HUDEP-2 (cell line): ENCODE data around the gene CACNG8.

Experiments
- DNase-seq, 76 experiments: peaks; one replicate each; lab custom pipeline; 2025; ENCODE audit not compliant: unreplicated experiment in 76 of 76; lab: John Stamatoyannopoulos, UW

CACNG8 gene

DNA sequence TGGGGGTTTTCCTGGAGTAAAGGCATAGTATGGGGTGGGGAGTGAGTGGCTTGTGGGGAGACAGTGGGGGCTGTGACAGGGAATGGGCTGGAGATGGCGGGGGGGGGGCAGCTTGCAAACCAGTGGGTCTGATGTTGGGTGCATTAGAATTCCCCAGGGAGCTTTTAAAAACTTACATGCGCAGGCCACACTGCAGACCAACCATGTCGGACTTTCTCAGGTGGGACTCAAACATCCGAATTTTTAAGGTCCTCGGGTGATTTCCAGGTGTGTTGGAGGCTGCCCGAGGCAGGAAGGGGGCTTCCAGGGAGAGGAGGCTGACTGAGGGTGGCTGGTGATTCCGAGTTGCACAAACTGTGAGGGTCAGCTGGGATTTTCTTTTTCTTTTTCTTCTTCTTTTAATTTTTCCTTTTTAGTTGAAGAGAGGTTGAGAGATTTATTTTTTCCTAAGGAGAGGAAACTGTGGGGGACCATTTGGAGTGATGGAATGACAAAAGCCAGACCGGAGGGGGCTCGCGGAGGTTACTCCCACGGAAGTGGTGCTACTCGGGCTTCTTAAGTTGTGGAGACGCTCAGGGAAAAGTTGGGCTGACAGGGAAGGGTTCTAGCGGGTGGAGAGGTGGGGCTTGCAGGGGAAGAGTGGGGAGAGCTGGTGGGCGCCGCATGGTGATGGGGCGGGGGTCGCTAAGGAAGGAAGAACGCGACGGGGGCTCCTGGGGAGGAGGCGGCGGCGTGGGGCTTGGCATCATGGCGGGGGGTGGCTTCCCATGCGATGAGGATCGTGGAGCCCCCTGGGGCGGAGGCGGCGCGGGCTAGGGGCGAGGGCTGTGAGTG is 997 bp upstream of the CACNG8 start:
- DNase-seq = no peak

DNA sequence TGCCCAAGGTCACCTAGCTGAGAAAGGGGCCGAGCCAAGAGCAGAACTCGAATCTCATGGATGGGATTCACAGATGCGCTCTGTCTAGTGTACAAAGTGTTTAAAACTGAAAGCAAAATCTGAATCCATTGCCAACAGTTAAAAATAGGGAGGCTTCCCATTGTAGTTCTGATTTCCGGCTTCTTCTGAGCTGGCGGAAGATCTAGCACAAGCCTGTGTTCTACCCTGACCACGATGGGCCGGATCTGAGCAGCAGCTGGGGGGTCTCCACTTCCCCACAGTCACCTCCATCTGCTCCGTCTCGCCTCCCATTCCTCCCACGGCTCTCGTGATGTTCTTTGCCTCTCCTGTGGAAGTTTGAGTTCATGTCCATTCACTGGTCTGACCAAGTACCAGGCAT is 2.4 kb downstream of the CACNG8 start:
- DNase-seq = no peak

DNA sequence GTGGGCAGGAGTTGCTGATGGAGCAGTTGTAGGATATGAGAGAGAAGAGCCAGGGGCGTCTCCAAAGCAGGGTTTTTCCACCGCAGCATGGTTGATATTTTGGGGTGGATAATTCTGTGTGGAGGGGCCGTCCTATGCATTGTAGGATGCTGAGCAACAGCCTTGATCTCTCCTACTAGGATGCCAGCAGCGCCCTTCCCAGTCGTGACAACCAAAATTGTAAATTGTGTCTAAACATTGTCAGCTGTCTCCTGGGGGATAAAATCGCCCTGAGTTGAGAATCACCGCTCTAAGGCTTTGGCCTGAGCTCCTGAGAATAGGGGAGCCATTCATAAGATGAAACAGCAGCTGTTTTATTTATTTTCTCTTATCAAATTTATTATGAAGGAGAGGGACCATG is 4.2 kb downstream of the CACNG8 start:
- DNase-seq = no peak

DNA sequence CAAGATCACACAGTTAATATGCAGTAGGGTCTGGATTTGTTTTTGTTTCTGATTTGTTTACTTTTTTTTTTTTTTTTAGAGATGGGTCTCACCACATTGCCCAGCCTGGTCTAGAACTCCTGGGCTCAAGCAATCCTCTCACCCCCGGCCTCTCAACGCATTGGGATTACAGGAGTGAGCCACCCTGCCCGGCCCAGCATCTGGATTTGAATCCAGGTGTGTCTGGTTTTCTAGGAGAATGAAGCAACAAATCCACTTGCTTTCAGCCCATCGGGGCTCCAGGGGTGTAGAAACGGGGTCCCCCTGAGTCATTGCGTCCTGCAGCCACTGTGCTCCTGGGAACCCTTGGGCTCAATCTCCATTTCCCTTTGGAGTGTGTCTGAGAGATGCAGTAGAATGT is 6.6 kb downstream of the CACNG8 start:
- no peak for DNase-seq

DNA sequence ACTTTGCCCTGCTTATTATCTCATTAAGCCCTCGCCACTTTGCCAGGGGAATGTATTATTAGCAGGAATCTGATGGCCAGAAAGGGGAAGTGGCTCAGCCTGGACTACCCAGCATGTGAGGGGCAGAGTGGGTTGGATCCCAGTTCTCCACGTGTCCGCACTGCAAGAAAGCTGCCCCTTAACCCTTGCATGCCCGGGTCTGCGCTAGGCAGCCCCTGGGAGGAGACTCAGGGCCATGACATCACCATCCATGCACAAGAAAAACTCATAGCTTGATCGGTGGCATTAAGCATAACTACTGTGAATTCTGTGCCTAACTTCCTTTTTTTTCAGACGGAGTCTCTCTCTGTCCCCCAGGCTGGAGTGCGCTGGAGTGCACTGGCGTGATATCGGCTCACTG is 8.9 kb downstream of the CACNG8 start:
- DNase-seq = no peak

DNA sequence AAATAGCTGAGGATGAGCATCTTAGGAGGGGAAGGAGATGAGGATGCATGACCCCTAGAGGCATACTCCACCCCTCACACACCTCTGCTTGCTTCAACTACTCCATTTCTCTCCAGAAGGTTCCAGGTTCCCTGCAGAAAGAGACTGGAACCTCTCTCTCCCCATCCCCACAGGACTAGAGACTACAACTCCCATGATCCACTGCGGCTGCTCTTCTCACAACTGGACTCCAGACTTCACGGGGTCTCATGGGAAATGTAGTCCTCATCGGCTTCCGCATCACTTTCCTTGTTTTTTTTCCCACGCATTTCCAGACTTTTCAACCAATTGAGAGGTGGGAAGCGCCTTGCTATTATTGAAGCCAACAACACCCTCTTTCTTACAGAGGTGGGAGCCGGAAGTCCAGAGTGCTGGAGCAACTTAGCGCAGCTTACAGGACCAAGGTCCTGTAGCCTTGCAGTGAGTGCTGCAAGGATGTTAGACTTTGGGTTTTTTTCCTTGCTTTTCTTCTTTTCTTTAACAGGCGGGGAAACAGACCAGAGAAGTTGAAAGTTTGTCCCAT is 14.8 kb downstream of the CACNG8 start:
- DNase-seq = peak in 62 of 76 experiments; percentile 7 to 72 (median 42)

DNA sequence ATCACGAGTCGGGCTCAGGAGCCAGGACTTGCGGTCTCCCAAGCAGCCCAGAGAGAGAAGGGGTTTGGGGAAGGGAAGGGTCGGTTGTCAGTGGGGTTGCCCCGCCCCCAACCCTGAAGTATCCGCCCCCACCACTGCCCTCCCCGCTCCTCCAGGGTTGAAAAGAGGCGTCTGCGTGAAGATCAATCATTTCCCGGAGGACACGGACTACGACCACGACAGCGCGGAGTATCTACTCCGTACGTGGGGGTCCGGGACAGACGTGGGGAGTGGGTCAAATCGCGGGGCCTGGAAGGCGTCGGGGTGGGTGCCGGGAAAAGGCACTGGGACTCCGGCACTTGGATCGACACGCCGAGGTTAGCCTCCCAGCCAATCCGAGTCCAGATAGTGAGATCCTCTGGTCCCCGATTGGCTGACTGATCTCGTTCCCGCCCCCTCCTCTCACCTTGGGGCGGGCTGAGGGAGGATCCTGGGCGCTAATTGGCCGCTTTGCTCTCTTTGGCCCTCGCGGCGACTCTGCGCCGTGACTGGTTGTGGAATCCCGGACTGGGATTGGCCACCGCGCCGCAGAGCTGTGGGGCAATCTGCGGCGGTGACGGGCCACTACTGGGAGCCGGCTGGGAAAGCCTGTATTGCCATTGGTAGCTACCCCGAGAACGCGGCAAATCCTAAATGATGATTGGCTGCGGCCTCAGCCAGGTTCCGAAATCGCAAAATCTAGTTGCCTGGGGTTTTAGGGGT is 15.4 kb downstream of the CACNG8 start:
- DNase-seq = peak in 22 of 76 experiments; percentile 6 to 44 (median 24)

DNA sequence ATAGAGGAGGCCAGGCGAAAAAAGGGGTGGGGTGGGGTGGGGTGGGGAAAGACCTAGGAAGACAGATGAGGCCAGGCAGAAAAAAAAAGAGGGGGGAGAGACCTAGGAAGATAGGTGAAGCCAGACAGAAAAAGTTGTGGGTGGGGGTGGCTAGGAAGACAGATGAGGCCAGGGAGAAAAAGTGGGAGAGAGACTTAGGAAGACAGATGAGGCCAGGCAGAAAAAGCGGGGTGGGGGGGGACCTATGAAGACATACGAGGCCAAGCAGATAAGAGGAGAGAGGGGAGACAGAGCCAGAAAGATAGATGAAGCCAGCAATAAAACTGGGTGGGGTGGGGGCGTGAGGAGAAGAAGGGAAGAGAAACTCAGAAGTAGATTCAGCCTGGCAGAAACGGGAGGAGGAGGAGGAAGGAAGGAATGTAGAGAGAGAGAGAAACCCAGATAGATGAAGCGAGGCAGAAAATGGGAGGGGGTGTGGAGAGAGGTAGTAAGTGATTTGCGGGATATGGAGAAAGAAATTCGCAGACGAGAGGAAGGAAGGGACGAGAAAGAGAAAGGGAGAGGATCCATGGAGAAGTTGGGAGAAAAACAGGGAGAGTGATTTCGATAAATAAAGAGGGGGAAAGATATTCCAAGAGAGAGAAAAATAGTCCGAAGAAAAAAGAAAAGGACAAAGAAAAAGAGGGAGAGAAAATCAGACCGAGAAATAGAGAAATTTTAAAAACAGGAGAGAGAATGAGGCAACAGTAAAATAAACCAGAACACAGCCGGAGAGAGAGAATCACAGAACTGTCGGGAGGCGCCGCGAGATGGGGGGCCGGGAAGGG is 16.5 kb downstream of the CACNG8 start:
- DNase-seq = no peak

DNA sequence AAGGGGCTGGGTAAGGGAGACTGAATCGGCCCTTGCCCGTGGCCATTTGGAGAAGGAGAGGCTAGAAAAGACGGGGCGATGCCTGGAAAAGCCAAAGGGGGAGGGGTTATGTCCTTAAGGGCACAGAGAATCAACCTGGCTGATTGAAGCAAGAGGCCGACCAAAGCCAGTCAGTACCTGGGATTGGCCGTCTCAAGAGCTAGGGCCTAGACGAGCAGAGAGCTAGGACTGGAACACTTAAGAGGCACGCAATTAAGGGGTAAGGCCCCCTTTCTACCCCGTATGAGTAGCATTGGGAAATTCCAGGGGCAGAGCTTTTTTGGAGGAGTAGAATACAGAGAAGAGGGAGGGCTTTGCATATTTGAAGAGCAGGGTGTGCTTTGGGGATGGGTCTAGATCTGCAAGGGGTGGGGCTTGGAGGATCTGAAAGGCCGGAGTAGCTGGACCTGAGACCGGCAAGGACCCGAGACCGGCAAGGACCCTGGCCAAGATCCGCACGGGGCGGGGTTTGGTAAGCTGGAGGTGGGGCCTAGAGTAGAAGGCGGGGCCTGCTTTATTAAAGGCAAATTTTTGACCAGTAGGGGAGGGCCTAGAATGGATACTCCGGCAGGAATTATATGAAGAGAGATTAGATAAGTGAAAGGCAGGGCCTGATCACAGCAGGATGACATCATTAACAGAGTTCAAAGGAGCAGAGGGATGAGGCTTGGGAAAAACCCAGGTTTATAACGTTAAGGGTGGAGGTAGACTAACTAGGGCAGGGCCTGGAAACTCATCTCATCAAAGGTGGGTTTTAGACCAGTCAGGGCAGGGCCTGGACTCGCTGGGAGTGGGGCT is 18.0 kb downstream of the CACNG8 start:
- no peak for DNase-seq

DNA sequence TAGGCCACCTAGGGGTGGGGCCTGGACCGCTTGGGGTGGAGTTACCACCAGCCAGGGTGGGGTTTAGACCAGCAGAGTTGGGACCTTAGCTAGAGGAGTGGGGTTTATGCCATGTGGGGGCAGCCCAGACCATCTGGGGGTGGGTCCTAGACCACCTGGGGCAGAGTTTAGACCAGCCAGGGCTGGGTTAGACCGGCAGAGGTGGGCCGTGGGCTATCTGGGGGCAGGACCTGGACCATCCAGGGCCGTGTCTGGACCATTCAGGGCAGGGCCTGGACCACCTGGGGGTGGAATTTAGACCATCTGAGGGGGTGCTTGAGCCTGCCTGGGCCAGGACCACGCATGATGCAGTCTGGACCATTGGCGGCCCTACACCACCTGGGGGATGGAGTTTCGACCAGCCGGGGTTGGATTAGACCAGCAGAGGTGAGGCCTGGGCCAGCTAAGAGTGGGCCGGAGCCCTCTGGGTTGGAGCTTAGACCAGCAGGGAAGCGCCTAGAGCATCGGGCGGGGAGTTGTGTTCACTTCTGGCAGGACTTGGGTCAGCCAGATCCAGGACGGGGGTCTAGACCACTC is 18.7 kb downstream of the CACNG8 start:
- no peak for DNase-seq

DNA sequence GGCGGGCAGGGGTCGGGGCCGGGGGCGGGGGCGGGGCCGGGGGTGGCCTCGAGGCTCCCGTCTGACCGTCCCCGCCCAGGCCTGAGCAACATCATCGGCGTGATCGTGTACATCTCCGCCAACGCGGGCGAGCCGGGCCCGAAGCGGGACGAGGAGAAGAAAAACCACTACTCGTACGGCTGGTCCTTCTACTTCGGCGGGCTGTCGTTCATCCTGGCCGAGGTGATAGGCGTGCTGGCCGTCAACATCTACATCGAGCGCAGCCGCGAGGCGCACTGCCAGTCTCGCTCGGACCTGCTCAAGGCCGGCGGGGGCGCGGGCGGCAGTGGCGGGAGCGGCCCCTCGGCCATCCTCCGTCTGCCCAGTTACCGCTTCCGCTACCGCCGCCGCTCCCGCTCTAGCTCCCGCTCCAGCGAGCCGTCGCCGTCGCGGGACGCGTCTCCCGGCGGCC is 19.3 kb downstream of the CACNG8 start:
- DNase-seq = peak in 1 of 76 experiments; percentile 4

DNA sequence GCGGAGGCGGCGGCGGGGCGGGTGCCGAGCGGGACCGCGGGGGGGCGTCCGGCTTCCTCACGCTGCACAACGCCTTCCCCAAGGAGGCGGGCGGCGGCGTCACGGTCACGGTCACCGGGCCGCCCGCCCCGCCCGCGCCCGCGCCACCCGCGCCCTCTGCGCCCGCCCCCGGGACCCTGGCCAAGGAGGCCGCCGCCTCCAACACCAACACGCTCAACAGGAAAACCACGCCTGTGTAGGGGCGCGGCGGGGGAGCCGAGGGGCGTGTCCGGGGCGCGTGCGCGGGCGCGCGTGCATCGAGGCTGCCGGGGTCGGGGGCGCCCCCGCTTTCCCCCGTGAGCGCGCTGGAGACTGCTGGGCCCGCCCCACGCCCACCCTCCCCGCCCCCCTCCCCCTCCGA is 19.9 kb downstream of the CACNG8 start:
- DNase-seq = peak in 53 of 76 experiments; percentile 3 to 69 (median 42)

DNA sequence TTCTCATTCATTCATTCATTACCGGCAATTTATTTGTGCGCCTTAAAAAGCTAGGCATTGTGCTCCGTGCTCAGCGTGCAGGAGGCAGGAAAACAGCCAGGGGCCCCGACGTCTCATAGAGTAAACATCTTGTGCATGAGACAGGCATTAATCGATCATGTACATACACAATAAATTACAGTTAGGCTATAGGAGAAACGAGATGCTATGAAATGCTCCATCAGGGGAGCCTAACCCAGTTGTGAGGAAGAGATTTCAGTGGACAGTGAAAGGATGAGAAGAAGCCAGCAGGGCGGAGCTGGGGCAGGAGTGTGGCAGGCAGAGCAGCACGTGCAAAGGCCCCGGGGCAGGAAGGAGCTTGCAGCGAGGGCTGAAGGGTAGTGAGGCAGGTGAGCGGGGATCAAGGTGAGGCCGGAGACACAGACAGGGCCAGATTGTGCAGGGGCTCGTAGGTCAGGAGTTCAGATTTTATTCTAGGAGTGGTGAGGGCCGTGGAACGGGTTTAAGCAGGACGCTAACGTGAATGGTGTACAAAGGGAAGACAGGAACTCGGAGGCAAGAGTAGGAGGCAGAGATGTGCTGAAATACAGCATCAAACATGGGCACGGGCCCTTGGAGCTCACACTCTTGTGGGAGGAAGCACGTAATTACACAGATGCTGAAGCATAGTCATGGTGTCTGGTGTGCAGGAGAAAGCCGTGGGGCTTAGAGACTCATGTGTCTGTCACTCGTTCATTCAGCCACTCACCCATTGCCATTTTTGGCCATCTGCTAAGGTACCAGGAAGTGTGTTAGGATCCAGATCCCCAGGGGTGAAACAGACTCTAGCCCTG is 20.9 kb downstream of the CACNG8 start:
- DNase-seq = no peak

DNA sequence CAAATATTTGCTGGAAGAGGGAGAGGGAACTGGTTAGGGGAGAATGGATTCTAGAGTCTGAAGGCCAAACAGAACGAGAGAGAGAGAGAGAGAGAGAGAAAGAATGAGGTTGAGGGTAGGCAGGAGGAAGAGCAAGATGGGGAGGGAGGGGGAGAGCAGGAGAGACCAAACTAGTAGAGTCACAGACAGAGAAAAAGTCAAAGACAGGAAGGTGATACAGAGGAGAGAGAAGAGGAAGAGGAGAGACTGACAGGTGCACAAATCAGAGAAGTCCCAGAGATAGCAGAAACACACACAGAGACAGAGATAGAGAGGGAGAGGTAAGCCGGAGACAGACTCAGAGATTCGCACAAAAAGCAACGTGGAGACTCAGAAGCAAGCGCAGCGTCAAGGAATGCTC is 23.1 kb downstream of the CACNG8 start:
- DNase-seq = no peak

DNA sequence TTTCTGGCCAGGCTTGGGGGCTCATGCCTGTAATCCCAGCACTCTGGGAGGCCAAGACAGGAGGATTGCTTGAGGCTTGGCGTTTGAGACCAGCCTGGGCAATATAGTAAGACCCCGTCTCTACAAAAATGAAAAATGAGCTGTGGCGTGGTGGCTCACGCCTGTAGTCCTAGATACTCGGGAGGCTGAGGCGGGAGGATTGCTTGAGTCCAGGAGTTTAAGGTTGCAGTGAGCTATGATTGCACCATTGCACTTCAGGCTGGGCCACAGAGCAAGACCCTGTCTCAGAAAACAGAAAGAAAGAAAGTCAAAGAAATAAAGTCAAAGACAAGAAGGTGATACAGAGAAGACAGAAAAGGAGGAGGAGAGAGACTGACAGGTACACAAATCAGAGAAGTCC is 26.2 kb downstream of the CACNG8 start:
- DNase-seq = no peak

DNA sequence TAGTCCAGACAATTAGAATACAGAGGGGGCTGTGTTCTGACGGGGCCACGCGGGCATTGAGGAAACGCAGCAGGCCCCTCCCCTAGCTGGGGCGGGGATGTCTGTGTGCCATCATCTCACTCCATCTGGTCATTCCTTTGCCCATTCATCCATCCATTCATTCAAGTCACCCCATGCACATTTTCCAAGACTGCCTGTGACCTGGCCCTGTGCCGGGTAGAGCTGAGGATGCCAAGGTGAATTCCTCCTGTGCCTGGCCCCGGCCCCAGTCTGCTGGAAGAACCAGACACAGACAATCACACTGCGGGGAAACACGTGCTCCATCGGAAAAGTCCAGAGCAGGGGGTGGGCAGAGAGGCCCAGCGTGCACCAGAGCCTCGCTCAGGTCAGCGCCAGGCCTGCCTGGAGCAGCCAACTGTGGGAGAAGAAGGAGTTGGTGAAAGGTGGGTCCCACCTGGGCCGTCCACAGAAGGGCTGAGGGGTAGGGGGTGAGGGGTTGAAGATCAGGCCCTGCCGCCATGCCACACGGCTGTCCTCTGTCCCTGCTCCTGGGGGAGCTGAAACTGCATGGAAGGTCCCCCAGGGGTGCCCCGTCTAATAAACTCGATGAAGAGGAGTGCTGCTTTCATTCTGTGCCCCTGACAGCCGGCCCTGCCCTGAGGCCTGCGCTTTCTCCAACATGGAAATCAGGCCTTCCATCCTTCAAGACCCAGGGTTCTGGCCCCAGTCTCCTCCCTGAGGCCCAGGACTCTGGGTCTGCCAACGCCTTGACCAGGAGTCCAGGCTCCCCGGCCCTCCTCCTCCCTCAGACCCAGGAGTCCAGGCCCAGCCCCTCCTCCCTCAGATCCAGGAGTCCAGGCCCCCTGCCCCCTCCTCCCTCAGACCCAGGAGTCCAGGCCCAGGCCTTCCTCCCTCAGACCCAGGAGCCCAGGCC is 27.1 kb downstream of the CACNG8 start:
- DNase-seq = no peak

DNA sequence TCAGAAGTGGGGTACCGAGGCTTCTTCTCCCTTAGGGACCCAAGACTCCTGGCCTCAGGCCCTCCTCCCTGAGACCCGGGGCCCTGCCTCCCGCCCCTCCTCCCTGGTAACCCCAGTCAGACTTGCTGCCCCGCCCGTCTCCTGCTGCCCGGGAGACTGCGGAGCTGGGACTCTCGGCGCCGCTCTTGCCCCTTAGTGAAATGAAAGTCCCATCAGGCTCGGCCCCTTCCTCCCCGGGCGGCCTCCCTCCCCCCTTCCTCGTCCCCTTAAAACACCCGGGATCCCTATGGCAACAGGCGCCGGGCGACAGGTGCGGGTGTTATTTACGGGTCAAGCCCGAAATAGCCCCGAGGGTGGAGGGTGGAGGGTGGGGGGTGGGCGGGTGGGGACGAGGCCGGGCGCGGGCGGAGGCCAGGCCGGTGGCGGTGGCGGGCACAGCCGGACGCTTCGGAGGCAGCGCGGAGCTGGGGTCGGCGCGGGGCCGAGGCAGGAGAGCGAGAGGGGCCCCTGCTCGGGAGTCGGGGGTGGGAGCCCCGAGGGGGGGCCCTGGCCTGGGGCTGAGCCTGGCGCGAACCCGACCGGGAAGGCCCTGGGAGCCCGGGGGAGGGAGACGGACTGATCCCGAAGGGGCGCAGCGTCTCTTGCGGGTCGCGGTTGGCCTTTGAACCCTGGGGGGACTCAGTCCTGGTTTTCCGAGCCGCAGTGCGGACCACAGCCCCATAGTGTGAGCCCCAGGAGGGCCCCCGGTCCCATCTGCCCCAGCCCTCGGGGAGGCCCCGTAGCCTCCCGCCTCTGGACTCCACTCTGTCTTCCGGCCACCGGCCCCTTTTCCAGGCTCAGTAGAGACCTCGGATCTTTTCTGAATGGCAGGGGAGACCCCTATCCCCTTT is 28.7 kb downstream of the CACNG8 start, which contains the start of gene CACNG6:
Gene CACNG6 (plus strand): TSS at position 414 of the 890 bp plus-strand sequence. CDS start 1,241 bp downstream, outside the sequence.
- DNase-seq = no peak
